ENCODE measurements around the gene IL22RA2.
"Not testable (repeated sequence)": the region's sequence is repeated elsewhere in the genome, so short reads cannot be mapped to it uniquely, and the experiment has no call there.

The IL22RA2 gene

DNA sequence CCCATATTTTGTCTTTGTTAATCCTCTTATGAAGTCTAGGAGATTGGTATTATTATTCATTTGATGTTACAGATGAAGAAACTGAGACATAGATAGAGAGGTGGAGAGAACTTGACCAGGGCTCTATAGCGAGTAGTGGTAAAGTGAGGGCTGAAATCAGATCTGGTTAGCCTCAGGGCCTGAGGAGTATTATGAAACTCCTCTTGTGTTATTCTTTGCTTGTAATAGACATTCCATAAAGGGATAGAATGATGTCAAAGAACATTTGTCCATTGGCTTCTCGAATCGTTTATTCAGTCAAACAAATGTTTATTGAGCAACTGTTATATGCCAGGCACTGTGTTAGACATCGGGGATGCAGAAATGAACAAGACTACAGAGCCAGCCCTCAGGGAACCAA, at the start of gene IL22RA2:
IL22RA2 (minus strand) TSS at position 144 of the 400 bp plus-strand sequence. CDS start 11,895 bp downstream, outside the sequence.
- no peak within 1 kb of the TSS for H3K4me3 Mint-ChIP-seq
- H3K36me3 Mint-ChIP-seq, result no peaks in the 10 kb centered on the region
- H3K4me1 Mint-ChIP-seq (ENCODE audit: low read depth), result no peaks in the 10 kb centered on the region
- H3K27me3 Mint-ChIP-seq, result no peaks in the 10 kb centered on the region
- no peak within 1 kb of the TSS for H3K27ac Mint-ChIP-seq
- no peaks in the 10 kb centered on the region for H3K9me3 Mint-ChIP-seq (ENCODE audit: low read depth)

DNA sequence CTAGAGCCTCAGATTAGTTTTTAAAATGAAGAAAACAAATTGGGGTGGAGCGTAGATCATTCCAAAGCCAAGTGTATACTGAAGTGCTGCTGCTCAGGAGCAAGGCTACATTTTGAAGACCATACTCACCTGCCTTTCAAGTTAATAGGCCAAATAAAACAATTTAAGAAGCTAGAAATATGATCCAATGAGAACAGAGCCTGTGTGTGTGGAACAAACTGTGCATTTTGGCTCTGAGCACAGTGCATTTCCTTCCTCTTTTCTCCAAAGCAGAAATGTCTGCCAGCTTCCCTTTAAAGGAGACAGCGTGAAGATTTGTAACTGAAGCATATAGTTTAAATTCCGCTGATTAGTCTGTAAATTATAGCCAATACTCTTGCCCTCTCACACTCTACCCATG, 48.9 kb upstream of the IL22RA2 start:
- H3K27me3 Mint-ChIP-seq, result no peaks in the 10 kb centered on the region
- no peak overlapping the region for H3K27ac Mint-ChIP-seq
- H3K4me3 Mint-ChIP-seq, result no peak overlapping the region
- H3K4me1 Mint-ChIP-seq (ENCODE audit: low read depth), result peaks cover 41% of the 10 kb centered on the region
- H3K9me3 Mint-ChIP-seq (ENCODE audit: low read depth), result no peaks in the 10 kb centered on the region
- H3K36me3 Mint-ChIP-seq, result no peaks in the 10 kb centered on the region

GRCh38 chr6:137219664-137220252, 46.3 kb upstream of the IL22RA2 start:
- H3K27ac Mint-ChIP-seq, result peak overlapping the region; percentile 74

GRCh38 chr6:137218917-137219663, 45.6 kb upstream of the IL22RA2 start, which contains the start of gene IFNGR1:
Gene IFNGR1, minus strand, starts transcription at chr6:137219385. Its CDS starts 58 bp downstream, at chr6:137219327.
- H3K27ac Mint-ChIP-seq, result peak within 1 kb of the TSS; percentile 98
- H3K4me3 Mint-ChIP-seq, result peak within 1 kb of the TSS; percentile 99
- H3K9me3 Mint-ChIP-seq (ENCODE audit: low read depth), result no peaks in the 10 kb centered on the region
- H3K4me1 Mint-ChIP-seq (ENCODE audit: low read depth), result peaks cover 51% of the 10 kb centered on the region
- no peaks in the 10 kb centered on the region for H3K27me3 Mint-ChIP-seq
- H3K36me3 Mint-ChIP-seq, result peaks cover 2% of the 10 kb centered on the region

More at GRCh38 chr6:137219664-137220252, 46.3 kb upstream of the IL22RA2 start:
- Mint-ChIP-seq H3K4me1 (ENCODE audit: low read depth) (peaks cover 49% of the 10 kb centered on the region), H3K36me3 (no peaks in the 10 kb centered on the region), H3K9me3 (ENCODE audit: low read depth) (no peaks in the 10 kb centered on the region), H3K27me3 (no peaks in the 10 kb centered on the region), H3K4me3 (peak overlapping the region; percentile 99)

DNA sequence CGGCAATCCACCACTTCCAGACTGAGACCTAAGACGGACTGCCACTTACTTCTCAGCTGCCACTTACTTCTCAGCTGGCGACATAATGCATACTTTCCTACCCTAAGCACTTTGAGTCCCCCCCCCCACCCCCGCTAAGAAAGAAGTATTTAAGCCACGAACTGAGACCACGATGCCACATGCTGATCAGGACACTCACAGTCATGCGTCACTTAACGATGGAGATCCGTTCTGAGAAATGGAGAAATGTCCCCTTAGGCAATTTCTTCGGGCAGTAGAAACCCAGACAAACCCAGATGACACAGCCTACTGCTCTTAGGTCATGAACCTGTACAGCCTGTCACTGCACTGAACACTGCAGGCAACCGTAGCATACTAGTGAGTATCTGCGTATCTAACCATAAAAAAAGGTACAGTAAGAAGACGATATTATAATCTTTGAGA, 45.1 kb upstream of the IL22RA2 start:
- Mint-ChIP-seq H3K4me1 (ENCODE audit: low read depth) (peaks cover 51% of the 10 kb centered on the region), H3K4me3 (peak overlapping the region; percentile 99), H3K9me3 (ENCODE audit: low read depth) (no peaks in the 10 kb centered on the region), H3K27ac (peak overlapping the region; percentile 98), H3K27me3 (no peaks in the 10 kb centered on the region), H3K36me3 (peaks cover 2% of the 10 kb centered on the region)

GRCh38 chr6:137217801-137218472, 44.5 kb upstream of the IL22RA2 start:
- peak overlapping the region; percentile 99 for H3K4me3 Mint-ChIP-seq
- no peaks in the 10 kb centered on the region for H3K9me3 Mint-ChIP-seq (ENCODE audit: low read depth)
- H3K36me3 Mint-ChIP-seq, result peaks cover 2% of the 10 kb centered on the region
- H3K27ac Mint-ChIP-seq, result peak overlapping the region; percentile 98
- peaks cover 55% of the 10 kb centered on the region for H3K4me1 Mint-ChIP-seq (ENCODE audit: low read depth)
- H3K27me3 Mint-ChIP-seq, result no peaks in the 10 kb centered on the region

DNA sequence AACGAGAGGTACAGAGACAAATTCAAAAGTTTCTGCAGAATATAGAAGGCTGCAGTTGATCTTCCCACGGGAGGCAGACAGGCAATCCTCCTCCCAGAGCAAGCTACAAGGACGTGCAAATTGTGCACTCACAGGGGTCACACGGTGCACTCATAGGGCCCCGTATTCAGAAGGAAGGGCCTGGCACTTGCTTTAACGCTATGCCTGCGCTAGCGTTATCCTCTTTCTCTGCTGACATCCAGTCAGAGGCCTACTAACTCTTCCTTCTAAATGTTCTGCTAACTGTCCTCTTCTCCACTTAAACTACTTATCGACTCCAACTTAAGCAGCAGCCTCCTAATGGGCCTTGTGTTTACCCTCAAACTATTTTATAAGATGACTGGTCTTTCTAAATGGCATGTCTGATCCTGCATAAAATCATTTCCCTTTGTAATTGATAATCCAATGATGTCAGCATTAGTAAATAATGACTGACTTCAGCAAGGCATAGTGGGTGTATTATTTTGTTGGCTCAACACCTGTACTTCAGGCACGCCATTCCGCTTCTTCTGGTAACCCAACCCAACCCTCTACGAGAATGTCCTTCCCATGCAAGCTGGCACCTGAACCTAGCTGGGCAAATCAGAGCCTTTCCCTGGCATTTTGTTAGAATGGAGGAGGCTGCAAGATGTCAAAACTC, 43.6 kb upstream of the IL22RA2 start:
- Mint-ChIP-seq H3K36me3 (peaks cover 2% of the 10 kb centered on the region), H3K9me3 (ENCODE audit: low read depth) (no peaks in the 10 kb centered on the region), H3K4me1 (ENCODE audit: low read depth) (peaks cover 57% of the 10 kb centered on the region), H3K27ac (no peak overlapping the region), H3K27me3 (no peaks in the 10 kb centered on the region), H3K4me3 (peak overlapping the region; percentile 27)

DNA sequence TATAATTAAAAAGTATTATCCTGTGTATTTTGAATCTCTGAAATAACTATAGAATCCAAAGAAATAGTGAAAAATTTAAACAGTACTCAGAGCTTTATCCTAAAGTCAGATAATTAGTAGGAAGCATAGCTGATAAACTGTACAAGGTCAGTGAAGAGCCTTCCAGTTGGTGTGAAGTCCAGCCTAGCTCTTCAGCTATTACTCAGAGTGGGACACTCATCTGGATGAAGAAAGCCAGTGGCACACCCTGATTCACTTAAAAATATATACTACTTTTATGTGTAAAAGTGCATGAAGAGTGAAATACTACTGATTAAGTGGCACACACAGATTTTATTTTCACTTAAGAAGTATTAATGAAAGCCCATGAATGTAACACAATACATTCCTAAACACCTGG, 42.7 kb upstream of the IL22RA2 start:
- H3K9me3 Mint-ChIP-seq (ENCODE audit: low read depth), result no peaks in the 10 kb centered on the region
- H3K27me3 Mint-ChIP-seq, result no peaks in the 10 kb centered on the region
- H3K4me1 Mint-ChIP-seq (ENCODE audit: low read depth), result peaks cover 60% of the 10 kb centered on the region
- peak overlapping the region; percentile 0 for H3K4me3 Mint-ChIP-seq
- no peak overlapping the region for H3K27ac Mint-ChIP-seq
- H3K36me3 Mint-ChIP-seq, result peaks cover 2% of the 10 kb centered on the region

- H3K4me3 Mint-ChIP-seq; H3K36me3 Mint-ChIP-seq; H3K27ac Mint-ChIP-seq; H3K9me3 Mint-ChIP-seq (ENCODE audit: low read depth); H3K27me3 Mint-ChIP-seq: not testable (repeated sequence)
- peaks cover 60% of the 10 kb centered on the region for H3K4me1 Mint-ChIP-seq (ENCODE audit: low read depth)
These were observed 42.2 kb upstream of the IL22RA2 start for GRCh38 chr6:137215630-137216029.

DNA sequence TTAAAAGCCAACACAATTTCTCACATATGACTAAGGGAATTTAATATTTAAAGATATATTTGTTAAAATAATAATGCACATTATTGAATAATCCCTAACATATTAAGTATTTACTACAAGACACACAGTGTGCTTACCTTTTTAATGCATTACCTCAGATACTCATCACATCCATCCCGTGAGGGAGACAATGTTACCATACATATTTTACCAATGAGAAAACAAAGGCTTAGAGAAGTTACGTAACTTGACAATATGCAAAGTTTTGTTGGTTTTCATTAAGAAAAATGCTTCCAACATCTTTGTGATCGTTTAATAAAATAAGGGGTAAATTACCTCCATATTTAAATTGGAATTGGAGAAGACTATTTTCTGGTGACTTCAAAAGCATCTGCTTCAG, 41.5 kb upstream of the IL22RA2 start:
- Mint-ChIP-seq H3K4me1 (ENCODE audit: low read depth) (peaks cover 56% of the 10 kb centered on the region), H3K27me3 (no peaks in the 10 kb centered on the region), H3K9me3 (ENCODE audit: low read depth) (no peaks in the 10 kb centered on the region), H3K36me3 (peaks cover 2% of the 10 kb centered on the region), H3K27ac (no peak overlapping the region), H3K4me3 (no peak overlapping the region)

DNA sequence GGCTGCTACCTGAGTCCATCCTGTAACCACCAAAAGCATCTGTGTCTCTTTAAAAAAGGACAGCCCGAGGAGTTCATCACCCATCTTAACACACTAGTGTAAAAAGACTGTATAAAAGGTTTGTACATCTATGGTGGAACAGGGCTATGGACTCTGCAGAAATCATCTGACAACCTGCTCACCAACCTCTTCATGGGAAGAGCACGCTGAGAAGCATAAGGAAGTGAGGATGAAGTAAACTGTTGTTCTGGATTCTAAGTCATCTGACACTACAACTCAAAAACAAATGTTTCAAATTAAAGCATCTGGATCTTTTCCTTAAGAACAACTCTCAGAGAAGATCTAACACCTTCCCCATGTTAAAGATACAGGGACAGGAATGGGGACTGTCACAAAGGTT, 40.4 kb upstream of the IL22RA2 start:
- H3K9me3 Mint-ChIP-seq (ENCODE audit: low read depth), result no peaks in the 10 kb centered on the region
- H3K27ac Mint-ChIP-seq, result no peak overlapping the region
- H3K36me3 Mint-ChIP-seq, result peaks cover 7% of the 10 kb centered on the region
- H3K27me3 Mint-ChIP-seq, result no peaks in the 10 kb centered on the region
- H3K4me3 Mint-ChIP-seq, result no peak overlapping the region
- peaks cover 51% of the 10 kb centered on the region for H3K4me1 Mint-ChIP-seq (ENCODE audit: low read depth)

DNA sequence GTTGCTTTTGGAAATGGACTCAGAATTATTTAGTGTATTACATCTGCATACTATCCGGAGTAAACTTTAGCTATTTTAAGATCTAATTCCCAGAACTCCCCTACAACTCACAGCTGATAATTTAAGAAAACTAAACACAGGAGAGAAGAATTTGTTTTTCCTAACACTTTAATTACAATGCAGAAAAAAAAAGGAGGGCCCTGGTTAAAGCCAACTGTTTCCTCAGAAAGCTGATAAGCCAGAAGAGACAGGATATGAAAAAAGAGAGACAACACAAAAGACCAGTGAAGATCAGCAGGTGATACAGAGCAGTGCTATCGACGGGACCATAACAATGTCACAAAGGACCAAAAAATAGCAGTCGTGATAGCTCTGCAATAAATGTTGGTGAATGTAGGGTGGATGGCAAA, 39.9 kb upstream of the IL22RA2 start:
- H3K4me1 Mint-ChIP-seq (ENCODE audit: low read depth), result peaks cover 47% of the 10 kb centered on the region
- no peaks in the 10 kb centered on the region for H3K27me3 Mint-ChIP-seq
- H3K36me3 Mint-ChIP-seq, result peaks cover 7% of the 10 kb centered on the region
- H3K27ac Mint-ChIP-seq, result peak overlapping the region; percentile 34
- no peak overlapping the region for H3K4me3 Mint-ChIP-seq
- H3K9me3 Mint-ChIP-seq (ENCODE audit: low read depth), result no peaks in the 10 kb centered on the region

DNA sequence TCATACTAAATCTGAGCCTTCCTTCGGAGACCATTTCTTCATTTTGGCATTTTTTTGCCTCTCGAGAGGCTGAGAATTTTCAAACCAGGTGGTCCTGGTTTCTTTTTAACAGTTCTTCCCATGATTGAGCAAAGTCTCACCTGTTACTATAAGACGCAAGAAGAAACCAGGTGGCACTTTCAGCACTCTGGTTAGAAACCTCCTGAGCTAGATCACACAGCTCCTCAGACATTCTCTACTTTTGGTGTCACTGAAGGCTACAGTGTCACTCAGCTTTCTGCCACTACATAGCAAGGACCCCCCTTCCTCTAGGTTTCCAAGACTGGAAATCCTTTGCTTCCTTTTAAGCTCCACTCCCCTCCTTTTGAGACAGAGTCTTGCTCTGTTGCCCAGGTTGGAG, 38.5 kb upstream of the IL22RA2 start:
- no peaks in the 10 kb centered on the region for H3K9me3 Mint-ChIP-seq (ENCODE audit: low read depth)
- H3K4me1 Mint-ChIP-seq (ENCODE audit: low read depth), result peaks cover 35% of the 10 kb centered on the region
- H3K27me3 Mint-ChIP-seq, result no peaks in the 10 kb centered on the region
- no peak overlapping the region for H3K4me3 Mint-ChIP-seq
- no peak overlapping the region for H3K27ac Mint-ChIP-seq
- H3K36me3 Mint-ChIP-seq, result peaks cover 14% of the 10 kb centered on the region

- Mint-ChIP-seq H3K36me3 (peaks cover 14% of the 10 kb centered on the region), H3K4me3 (no peak overlapping the region), H3K27me3 (no peaks in the 10 kb centered on the region), H3K9me3 (ENCODE audit: low read depth) (no peaks in the 10 kb centered on the region), H3K4me1 (ENCODE audit: low read depth) (peaks cover 30% of the 10 kb centered on the region), H3K27ac (no peak overlapping the region)
These were observed 37.5 kb upstream of the IL22RA2 start for GRCh38 chr6:137210903-137211302.

DNA sequence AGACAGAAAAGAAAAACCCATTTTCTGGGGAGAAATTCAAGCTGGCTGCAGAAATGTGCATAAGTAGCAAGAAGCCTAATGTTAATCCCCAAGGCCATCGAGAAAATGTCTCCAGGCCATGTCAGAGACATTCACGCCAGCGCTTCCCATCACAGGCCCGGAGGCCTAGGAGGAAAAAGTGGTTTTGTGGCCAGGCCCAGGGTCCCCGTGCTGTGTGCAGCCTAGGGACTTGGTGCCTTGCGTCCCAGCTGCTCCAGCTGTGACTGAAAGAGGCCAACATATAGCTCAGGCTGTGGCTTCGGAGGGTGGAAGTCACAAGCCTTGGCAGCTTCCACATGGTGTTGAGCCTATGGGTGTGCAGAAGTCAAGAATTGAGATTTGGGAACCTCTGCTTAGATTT, 34.8 kb upstream of the IL22RA2 start:
- Mint-ChIP-seq H3K4me3 (no peak overlapping the region), H3K9me3 (ENCODE audit: low read depth) (no peaks in the 10 kb centered on the region), H3K27ac (no peak overlapping the region), H3K36me3 (peaks cover 25% of the 10 kb centered on the region), H3K27me3 (no peaks in the 10 kb centered on the region), H3K4me1 (ENCODE audit: low read depth) (peaks cover 12% of the 10 kb centered on the region)

All from activated naive CD8-positive, alpha-beta T cell (primary cell).